ENCODE measurements around the gene SNRPE. TPM values are rescaled to one million over a fixed set of nuclear protein-coding genes. Genes with fewer than 3 reads are reported as not detected.
A peak's percentile ranks its signal among the peaks of the same experiment; 100 is the strongest.
"Not testable (repeated sequence)": the region's sequence is repeated elsewhere in the genome, so short reads cannot be mapped to it uniquely, and the experiment has no call there.

The SNRPE gene
- 91.5 TPM for total RNA-seq
- long read RNA-seq, transcript SNRPE-202 (5 exons, 942 nt): major isoform, 7 of 11 reads
- long read RNA-seq, partial matches to known transcripts: 0 of 11 reads
- long read RNA-seq, other reads (novel, unspliced or antisense): 2 of 11 reads

DNA sequence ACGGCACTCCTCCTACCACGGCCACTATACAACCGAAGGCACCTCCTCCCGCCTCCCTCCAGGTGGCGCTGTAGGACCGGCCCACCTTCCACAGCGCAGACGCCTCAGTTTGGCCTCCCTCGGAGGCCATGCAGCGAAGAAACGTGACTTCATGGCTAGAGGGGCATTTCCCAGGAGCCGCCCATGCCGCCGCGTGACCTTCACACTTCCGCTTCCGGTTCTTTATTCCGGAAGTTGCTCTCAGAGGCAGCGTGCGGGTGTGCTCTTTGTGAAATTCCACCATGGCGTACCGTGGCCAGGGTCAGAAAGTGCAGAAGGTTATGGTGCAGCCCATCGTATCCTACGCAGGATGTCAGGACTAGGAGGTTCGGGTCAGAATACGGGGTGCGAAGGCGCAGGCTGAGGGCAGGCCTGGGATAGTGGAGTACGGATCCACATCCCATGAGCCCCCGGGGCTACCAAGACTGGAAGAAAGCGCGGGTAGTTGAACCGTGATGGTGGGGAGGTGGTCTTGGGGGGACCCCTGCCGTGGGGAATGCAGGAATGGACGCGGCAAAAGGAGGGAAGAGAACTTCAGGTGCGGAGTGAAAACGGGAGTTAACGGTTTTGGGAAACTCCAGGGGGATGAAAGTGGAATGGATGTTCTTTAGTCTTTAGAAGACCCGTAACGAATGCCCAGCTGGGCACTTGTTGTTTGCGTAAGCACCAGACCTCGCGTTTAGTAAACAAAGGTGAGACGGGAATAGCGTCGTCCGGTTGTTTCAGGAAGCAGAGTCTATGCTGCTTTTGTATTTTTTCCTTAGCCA lies at the start of gene SNRPE:
Gene SNRPE, plus strand, starts transcription at position 221 of the 806 bp plus-strand sequence. Its CDS starts 61 bp downstream, at position 282.
- peak; percentile 97 for DNase-seq (ENCODE audit: low spot score)

DNA sequence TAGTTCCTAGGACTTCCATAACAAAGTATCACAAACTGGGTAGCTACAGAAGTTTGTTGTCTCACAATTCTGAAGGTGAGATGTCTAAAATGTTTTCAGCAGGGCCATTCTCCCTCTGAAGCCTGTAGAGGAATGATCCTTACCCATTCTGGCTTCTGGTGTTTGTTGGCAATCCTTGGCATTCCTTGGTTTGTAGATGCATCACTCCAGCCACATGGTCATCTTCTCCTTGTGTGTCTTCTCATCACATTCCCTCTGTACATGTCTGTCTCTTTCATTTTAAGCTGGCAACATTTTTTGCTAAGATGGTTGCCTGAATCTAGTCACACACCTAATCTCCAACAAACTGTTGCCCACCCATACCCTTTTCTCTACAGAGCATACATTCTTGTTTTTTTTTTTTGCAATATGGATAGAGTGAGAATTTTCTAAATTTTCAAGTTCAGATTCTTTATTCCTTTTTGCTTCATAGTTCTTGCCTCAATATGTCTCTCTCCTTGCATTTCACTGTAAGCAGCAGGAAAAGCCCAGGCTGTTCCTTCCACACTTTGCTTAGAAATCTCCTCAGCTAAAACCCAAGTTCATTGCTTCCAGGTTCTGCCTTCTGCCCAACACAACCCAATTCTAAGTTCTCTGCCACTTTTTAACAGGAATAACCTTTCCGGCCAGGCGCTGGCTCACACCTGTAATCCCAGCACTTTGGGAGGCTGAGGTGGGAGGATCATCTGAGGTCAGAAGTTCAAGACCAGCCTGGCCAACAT lies 47.6 kb upstream of the SNRPE start:
- DNase-seq (ENCODE audit: low spot score): no peak

DNA sequence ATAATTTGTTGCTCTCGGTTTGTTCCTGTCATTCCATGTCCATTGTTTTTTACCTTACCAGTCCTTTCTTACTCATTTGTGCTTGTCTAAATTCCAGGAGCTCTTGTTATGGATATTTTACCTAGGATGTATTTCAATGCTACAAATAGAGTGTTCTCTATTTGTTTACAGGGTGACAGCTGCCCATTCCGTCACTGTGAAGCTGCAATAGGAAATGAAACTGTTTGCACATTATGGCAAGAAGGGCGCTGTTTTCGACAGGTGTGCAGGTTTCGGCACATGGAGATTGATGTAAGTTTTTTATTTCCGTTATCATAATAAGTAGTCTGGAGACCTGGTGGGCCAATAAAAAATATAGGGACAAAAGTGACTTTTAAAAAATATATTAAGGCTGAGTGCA lies 43.0 kb upstream of the SNRPE start:
- DNase-seq (ENCODE audit: low spot score): no peak

DNA sequence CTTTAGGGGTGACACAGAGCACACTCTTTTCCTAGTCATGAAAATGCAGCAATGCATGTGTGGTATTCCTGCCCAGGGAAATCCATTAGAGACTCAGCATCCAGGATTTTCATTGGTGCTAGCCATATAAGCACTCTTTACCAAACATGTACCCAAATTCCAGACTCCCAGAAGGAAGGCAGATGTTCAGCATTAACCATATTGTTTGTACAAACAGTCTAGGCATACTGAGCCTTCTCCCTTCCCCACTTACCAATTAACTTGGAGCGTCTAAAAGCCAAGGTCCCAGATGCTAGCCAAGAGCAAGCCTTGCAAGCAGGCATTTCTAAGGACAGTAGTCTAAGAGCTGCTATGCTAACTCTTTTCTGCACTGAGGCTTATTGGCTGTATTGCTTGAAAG lies 38.1 kb upstream of the SNRPE start:
- no peak for DNase-seq (ENCODE audit: low spot score)

DNA sequence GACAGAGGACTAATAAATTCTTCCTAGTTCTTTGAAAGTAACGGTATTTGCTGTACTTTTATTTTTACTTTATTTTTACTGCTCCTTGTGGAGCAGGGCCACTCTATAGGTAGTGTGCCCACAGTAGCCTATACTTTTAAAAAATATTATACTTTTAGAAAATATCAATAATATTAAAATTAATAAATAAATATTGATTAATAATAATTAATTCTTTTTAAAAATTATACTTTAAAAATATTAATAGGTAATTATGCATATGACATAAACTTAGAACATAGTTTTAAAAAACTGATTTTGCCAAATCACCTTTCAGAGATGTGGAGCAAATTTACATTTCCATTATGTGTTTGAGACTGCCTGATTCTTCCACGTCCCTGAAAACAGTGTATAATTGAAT lies 35.2 kb upstream of the SNRPE start:
- no peak for DNase-seq (ENCODE audit: low spot score)

DNA sequence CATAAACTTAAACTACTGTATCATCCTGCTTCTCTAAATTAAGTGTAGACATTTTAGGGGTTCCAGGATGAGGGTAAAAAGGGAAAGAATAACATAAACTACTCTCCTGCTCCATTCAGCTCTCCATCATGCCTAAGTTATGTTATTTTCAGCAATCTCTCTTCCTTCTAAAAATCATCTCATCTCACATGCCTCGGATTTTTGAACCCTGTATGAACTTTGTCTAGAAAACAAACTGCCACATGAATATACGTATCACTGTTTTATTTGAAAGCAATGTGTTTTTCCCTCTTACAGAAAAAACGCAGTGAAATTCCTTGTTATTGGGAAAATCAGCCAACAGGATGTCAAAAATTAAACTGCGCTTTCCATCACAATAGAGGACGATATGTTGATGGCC lies 33.4 kb upstream of the SNRPE start:
- DNase-seq (ENCODE audit: low spot score): no peak

DNA sequence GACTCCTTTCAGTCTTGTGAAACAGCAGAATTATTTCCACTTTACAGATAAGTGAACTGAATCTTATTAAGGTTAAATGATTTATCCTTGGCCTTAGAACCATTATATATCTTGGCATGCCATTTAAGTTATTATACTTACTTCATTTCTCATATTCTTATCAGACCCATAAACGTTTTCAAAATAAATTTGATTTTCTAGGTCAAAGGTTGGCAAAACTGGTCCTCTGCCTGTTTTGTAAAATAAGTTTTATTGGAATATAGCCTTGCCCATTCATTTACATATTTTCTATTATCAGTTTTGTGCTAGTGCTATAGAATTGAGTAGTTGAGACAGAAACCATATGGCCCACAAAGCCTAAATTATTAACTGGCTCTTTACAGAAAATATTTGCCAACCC lies 32.9 kb upstream of the SNRPE start:
- DNase-seq (ENCODE audit: low spot score): no peak

DNA sequence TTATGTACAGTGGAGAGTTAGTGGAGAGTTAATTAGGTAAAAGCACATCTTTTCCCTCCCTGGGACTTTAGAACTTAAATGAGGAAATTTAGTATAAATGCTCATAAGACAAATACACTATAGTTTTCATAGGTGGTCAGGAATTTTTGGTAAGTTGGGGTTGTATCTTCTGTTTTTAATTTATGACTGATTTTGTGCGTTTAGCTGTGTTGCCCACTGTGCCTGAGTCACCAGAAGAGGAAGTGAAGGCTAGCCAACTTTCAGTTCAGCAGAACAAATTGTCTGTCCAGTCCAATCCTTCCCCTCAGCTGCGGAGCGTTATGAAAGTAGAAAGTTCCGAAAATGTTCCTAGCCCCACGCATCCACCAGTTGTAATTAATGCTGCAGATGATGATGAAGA lies 32.2 kb upstream of the SNRPE start:
- DNase-seq (ENCODE audit: low spot score): not testable (repeated sequence)

DNA sequence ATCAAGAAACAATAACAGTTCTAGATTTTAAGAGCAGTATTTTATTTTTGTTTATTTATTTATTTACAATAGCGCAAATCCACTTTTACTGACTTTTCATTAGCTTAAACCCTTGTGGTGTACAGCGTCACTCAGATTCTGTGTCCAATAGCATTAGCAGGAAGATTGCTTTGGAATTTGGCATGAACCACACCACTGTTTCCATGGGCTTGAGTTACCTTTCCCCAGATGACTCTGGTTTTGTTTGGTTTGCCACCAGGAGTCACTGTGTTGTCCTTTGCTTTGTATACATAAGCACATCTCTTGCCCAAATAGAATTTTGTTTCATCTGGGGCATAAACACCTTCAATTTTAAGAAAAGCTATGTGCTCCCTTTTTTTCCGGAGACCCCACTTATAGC lies 25.9 kb upstream of the SNRPE start:
- DNase-seq (ENCODE audit: low spot score): no peak

DNA sequence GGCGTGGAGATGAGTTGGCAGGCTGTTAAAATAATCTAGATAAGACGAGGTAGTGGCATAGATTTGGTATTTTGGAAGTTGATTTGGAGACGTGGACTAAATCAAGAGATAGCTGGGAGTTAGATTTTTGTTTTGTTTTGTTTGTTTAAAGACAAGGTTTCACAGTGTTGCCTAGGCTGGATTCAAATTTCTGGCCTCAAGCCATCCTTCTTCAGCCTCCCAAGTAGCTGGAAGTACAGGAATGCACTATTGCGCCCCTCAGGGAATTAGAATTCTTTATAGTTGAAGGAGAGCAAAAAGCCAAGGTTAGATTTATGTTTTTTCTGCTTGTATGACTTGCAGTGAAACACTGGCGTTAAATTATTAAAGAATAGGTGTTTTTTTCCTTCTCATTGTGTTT lies 22.3 kb upstream of the SNRPE start:
- no peak for DNase-seq (ENCODE audit: low spot score)

DNA sequence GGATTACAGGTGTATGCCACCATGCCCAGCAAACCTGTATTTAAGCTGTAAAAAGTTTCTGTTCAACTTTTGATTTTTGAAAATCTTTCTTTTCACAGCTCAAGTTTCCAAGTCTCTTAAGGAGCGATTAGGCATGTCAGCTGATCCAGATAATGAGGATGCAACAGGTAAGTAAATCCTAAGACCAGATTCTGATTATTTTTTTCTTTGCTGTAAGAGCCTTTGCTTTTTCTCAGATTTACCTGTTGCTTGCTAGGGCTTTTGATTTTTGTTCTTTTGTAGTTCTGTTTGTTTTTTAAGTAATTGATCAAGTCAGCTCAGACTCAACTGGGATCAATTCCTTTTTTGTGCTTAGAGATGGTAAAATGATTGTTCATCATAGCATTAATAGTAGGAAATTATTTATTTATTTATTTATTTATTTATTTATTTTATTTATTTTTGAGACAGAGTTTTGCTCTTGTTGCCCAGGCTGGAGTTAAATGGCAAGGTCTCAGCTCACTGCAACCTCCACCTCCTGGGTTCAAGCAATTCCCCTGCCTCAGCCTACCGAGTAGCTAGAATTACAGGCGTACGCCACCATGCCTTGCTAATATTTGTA lies 21.1 kb upstream of the SNRPE start:
- no peak for DNase-seq (ENCODE audit: low spot score)

DNA sequence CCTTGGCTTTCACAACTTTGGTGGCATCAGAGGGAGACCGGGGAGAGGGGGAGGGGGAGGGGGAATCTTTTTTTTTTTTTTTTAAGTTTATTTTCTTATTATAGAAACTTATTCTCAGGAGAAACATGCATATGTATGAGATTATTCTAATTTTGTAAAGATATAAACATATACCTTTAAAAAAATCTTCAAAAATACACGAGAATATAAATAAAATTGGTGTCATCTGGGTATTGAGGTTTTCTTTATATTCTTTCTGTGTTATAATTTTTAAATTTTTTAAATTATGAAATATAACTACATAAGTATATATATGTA lies 18.9 kb upstream of the SNRPE start:
- DNase-seq (ENCODE audit: low spot score): no peak

DNA sequence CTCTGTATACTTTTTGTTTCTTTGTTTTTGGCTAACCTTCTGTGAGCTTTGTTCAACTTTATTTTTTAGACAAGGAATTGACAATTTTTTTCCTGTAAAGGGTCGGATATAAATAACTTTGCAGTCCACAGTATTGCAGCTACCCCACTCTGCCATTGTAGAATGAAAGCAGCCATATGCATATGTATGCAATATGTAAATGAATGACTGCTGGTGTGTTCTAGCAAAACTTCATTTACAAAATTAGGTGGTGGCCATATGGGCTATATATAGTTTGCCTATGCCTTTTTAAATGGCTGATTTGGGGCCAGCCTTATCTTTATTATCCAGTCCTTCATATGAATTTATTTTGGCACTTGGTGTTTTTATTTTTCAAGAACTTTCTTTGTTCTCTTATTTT lies 18.0 kb upstream of the SNRPE start:
- DNase-seq (ENCODE audit: low spot score): no peak

DNA sequence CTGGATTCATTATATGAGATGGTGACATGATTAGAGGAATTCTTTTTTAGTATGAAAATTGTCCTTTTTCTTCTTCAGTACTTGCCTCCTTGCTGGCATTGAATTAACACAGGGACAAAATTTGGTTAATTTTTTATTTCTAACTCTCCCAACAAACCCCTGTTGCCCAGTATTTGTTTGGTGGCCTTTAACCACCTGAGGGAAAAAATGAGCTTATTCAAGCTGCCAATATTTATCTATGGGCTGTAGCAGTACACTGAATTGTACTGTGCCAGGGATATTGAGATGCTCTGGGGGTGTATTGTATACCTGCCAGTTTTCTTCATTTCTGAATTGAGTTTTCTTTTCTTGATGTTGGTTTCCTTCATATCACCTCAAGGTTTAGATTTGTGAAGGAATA lies 8.3 kb upstream of the SNRPE start:
- not testable (repeated sequence) for DNase-seq (ENCODE audit: low spot score)

DNA sequence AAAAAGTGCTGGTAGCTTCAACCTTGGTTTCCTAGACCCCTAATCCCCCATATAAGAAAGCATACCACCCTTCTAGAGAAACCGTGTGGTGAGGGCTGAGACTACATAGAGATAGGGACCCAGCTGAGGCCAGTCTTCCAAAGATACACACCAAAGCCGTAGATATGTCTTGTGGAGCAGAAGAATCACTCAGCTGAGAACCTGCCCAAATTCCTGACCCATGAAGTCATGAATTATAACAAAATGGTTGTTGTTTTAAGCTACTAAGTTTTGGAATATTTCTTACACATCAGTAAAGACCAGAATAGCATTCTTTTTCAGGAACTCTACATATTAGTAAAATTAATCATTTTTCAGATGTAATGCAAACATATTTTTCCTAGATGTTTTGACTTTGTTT lies 3.3 kb upstream of the SNRPE start:
- no peak for DNase-seq (ENCODE audit: low spot score)

DNA sequence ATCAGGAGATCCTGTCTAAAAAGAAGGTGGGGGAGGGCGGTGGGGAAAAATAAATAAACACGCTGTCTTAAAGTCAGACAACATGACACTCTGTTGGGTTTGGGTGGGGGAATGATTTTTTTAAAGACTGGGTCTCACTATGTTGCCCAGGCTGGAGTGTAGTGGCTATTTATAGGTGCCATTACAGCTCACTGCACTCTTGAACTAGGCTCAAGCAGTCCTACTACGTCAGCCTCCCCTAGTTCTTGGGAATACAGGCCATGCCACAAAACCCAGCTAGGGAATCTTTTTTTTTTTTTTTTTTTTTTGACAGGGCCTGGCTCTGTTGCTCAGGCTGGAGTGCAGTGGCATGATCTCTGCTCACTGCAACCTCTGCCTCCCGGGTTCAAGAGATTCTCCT lies 2.4 kb upstream of the SNRPE start:
- DNase-seq (ENCODE audit: low spot score): no peak

DNA sequence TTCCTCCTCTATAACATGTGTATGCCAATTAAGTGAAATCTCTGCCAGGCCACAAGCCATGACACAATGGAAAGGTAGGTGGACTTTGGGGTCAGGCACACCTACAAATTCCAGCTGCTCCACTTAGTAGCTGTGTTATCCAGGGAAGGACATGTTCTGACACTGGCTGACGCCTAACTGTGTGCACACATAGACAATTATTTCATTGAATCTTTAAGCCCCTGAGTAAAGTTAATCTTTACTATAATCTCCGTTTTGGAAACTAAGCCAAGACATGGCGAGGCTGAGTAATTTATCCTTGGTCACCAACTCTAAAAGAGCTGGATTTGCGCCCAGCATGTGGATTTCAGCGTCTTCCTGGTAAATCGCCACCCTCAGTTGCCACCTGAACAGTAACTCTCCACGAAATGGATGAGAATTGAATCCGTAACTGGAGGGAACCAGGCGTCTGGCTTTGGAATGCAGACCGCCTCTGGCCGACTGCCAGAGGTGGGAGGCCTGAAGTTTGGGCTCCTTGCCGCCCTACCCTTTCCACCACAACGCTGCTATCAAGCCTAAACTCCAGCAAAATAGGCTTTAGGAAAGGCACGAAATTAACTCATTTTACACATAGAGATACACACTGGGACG lies 888 bp upstream of the SNRPE start:
- DNase-seq (ENCODE audit: low spot score): no peak

DNA sequence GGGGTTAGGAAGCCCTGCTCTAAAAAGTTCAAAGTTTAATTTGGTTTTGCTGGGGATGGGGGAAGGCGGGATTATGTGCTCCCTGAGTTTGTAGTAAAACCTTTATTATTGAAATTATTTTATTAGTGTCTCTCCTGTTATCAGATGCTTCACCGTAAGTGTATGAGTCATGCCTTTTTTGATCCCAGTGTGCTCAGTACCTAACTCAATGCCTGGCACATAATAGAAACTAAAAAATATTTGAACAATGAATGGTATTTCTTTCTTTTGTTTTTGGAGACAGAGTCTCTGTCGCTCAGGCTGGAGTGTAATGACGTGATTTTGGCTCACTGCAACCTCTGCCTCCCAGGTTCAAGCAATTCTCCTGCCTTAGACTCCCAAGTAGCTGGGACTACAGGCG lies 6.4 kb downstream of the SNRPE start:
- DNase-seq (ENCODE audit: low spot score): no peak

DNA sequence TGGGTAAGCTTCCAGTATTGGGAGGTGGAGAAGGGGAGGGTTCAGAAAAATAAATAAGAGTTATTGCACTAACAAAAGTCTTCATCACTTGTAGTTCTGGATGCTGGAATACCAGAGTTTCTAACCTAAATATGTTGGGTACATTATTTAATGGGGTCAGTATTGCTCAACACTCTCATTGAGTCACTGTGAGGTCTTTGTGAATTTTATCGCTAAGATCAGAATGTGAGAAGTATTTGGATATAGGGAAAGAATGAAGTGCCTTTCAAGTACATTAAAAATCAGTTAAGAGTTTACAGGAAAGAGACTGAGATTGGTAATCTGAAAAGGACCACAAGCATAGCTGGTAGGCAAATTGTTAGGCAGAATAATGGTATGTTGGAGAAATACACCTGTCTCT lies 8.8 kb downstream of the SNRPE start:
- DNase-seq (ENCODE audit: low spot score): no peak

DNA sequence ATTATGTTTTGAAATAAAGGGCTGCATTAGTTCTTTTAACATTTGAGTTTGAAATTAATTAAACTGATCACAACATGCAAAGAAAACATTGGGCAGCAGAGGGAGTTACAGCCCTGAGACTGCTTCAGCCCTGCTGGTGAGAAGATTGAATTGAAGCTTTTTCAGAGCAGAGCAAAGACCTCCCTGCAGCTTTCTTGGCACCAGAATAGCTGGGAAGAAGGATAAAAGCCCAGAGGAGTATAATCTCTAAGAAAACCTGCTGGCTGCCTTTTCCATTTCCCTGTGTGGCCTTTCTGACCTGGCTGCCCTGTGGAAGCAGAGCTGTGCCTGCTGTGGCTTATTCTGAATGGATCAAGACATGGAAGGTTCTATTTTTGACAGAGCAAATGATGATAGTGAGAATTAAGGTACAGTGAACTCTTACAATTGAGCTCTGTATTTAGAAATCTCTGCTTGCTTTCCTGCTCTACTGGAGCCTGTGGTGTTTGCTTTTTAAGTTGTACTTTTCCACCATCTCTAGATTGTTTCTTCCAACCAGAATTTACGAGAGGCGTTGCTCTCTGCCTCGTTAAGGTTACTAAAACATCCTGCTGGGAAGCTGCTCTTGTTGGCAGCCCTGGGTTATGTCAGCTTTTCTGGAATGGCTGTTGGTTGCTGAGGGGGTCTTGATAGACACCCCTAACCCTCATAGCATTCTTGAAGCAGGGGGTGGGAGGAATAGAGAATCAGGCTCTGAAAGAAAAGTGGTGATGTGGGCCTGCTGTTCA lies 9.9 kb downstream of the SNRPE start:
- DNase-seq (ENCODE audit: low spot score): no peak

DNA sequence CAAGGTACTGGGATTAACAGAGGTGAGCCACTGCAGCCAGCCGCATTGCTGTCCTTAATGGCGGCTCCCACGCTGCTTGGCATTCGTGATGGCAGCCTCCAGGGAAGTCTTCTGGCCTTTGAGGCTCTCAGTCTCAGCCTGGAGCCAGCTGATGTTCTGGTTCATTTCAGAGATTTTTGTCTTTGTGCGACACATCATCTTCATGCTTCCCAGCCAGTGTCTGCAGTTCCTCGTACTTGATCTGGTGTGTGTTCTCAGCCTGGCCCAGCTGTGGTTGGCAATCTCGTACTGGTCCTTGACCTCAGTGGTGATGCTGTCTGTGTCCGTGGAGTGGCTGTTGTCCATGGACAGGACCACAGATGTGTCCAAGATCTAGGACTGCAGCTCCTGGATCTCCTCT lies 11.7 kb downstream of the SNRPE start:
- DNase-seq (ENCODE audit: low spot score): no peak

All from mesenteric fat pad (tissue), 1 donor.